HL-60 (cell line): ENCODE results near the gene NCBP3.

Experiments
- GABPA ChIP-seq: IDR thresholded peaks from 2 replicates; pipeline ENCODE4 v1.6.1; 2012; ENCODE audit warnings: low read depth
- POLR2AphosphoS5 ChIP-seq: IDR thresholded peaks from 2 replicates; pipeline ENCODE4 v1.6.1; 2012; ENCODE audit warnings: low read depth
- TF ChIP-seq, protein P1 (sequence below): IDR thresholded peaks from one replicate; pipeline ENCODE4 v1.5.1; 2011; ENCODE audit warnings: low read length, control low read depth, inconsistent platforms; ENCODE audit not compliant: insufficient read depth
- TF ChIP-seq, protein P2 (sequence below): IDR thresholded peaks from 2 replicates; pipeline ENCODE4 v1.6.1; 2012; ENCODE audit warnings: low read depth; ENCODE audit not compliant: insufficient replicate concordance

DNA sequence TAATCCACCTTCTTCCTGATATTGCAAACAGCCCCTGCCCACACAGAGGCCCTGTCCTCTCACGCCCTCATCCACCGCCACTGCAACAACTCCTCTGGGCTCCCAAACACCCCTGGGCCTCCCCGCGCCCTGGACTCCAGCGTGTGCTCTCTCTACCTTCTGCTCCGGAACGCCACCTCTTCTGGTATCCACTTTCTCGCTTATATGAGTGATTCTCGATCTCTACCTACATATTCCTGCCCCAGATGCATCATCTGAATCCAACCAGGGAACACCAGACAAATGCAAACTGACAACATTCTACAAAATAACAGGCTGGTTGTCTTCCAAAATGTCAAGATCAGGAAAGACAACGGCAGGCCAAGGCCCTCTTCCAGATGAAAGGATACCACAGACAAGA, 27.8 kb upstream of the NCBP3 start:
- TF ChIP-seq POLR2AphosphoS5 (no peak), GABPA (no peak)
- TF ChIP-seq, protein P1, sequence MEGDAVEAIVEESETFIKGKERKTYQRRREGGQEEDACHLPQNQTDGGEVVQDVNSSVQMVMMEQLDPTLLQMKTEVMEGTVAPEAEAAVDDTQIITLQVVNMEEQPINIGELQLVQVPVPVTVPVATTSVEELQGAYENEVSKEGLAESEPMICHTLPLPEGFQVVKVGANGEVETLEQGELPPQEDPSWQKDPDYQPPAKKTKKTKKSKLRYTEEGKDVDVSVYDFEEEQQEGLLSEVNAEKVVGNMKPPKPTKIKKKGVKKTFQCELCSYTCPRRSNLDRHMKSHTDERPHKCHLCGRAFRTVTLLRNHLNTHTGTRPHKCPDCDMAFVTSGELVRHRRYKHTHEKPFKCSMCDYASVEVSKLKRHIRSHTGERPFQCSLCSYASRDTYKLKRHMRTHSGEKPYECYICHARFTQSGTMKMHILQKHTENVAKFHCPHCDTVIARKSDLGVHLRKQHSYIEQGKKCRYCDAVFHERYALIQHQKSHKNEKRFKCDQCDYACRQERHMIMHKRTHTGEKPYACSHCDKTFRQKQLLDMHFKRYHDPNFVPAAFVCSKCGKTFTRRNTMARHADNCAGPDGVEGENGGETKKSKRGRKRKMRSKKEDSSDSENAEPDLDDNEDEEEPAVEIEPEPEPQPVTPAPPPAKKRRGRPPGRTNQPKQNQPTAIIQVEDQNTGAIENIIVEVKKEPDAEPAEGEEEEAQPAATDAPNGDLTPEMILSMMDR: no peak
- TF ChIP-seq, protein P2, sequence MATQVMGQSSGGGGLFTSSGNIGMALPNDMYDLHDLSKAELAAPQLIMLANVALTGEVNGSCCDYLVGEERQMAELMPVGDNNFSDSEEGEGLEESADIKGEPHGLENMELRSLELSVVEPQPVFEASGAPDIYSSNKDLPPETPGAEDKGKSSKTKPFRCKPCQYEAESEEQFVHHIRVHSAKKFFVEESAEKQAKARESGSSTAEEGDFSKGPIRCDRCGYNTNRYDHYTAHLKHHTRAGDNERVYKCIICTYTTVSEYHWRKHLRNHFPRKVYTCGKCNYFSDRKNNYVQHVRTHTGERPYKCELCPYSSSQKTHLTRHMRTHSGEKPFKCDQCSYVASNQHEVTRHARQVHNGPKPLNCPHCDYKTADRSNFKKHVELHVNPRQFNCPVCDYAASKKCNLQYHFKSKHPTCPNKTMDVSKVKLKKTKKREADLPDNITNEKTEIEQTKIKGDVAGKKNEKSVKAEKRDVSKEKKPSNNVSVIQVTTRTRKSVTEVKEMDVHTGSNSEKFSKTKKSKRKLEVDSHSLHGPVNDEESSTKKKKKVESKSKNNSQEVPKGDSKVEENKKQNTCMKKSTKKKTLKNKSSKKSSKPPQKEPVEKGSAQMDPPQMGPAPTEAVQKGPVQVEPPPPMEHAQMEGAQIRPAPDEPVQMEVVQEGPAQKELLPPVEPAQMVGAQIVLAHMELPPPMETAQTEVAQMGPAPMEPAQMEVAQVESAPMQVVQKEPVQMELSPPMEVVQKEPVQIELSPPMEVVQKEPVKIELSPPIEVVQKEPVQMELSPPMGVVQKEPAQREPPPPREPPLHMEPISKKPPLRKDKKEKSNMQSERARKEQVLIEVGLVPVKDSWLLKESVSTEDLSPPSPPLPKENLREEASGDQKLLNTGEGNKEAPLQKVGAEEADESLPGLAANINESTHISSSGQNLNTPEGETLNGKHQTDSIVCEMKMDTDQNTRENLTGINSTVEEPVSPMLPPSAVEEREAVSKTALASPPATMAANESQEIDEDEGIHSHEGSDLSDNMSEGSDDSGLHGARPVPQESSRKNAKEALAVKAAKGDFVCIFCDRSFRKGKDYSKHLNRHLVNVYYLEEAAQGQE: no peak
